ENCODE results near the gene OBSCN. TPM values are rescaled to one million over a fixed set of nuclear protein-coding genes. Genes with fewer than 3 reads are reported as not detected.

The OBSCN gene
- total and polyA plus RNA-seq, 2 donors (not counting 1 experiment from before 2014, with no cell fraction given), result 10.0 to 63.9 TPM

- Histone ChIP-seq H3K79me2 (ENCODE audit: control insufficient read depth, insufficient read depth, low read length) (peaks cover 36% of the 10 kb centered on the region), H3K27ac (ENCODE audit: low read length in 2 of 2) (peak overlapping the region; percentile 86 to 98), H3K9ac (ENCODE audit: low read length) (peak overlapping the region; percentile 69), H3K27me3 (replicated peaks in 1 of 4; ENCODE audit: control extremely low read depth in 1 of 4, control insufficient read depth in 3 of 4, insufficient read depth in 4 of 4, low read length in 3 of 4) (peaks cover 0 to 5% (median 0%) of the 10 kb centered on the region in 4 experiments), H3K4me1 (ENCODE audit: control insufficient read depth in 2 of 2, insufficient read depth in 2 of 2, low read length in 2 of 2) (peaks cover 14 to 26% of the 10 kb centered on the region in 2 donors), H3K36me3 (replicated peaks in 1 of 2; ENCODE audit: control extremely low read depth in 1 of 2, control insufficient read depth in 1 of 2, extremely low read depth in 1 of 2, insufficient read depth in 2 of 2, low read length in 1 of 2) (no peaks in the 10 kb centered on the region), H4K20me1 (ENCODE audit: control insufficient read depth, insufficient read depth, low read length, poor library complexity, severe bottlenecking) (no peaks in the 10 kb centered on the region), H2AFZ (ENCODE audit: insufficient read depth, low read depth, low read length, poor library complexity, severe bottlenecking) (peak overlapping the region; percentile 83), H3K4me2 (replicated peaks; ENCODE audit: low read depth, low read length, poor library complexity, severe bottlenecking) (peak overlapping the region; percentile 91), H3K9me3 (ENCODE audit: control extremely low read depth in 1 of 3, control insufficient read depth in 2 of 3, insufficient read depth in 1 of 3, low read length in 2 of 3) (no peaks in the 10 kb centered on the region), H3K4me3 (ENCODE audit: control extremely low read depth in 1 of 5, extremely low read depth in 1 of 5, insufficient read depth in 1 of 5, low read depth in 2 of 5, low read length in 4 of 5) (peak overlapping the region; percentile 54 to 88 (median 60))
- DNase-seq, result peak; percentile 46
- intact Hi-C loops (cut with micrococcal nuclease), result loop anchor here (1.0 to 2.0 kb wide), 6 partner anchors 10 to 242 kb away; partner anchors contain the start of genes C1orf35, GUK1, MRPL55 and TRIM11
- peak overlapping the region; percentile 97 for H3K27ac Mint-ChIP-seq
- CTCF ChIA-PET, result interaction anchor here (0.6 to 5.6 kb wide), 12 partner anchors 11 to 336 kb away, joined by 3 to 73 read pairs (median 4); partner anchors contain the start of genes GUK1 and RNF187
- H3K27me3 Mint-ChIP-seq, result peaks cover under 1% of the 10 kb centered on the region
- H3K4me1 Mint-ChIP-seq, result peaks cover 28% of the 10 kb centered on the region
- POLR2A ChIA-PET, result interaction anchor here (0.9 to 3.3 kb wide), 8 partner anchors 19 to 293 kb away, joined by 3 to 22 read pairs (median 5); partner anchors contain the start of genes ARF1, GUK1, MRPL55 and TRIM11
- WGBS (ENCODE audit: insufficient coverage), result 36% methylated on average over 11 of the region's 20 CpGs
- no peak for TF ChIP-seq CTCF (IDR thresholded peaks at IDR 0.05)
- no peak for TF ChIP-seq EZH2 (IDR thresholded peaks at IDR 0.05; ENCODE audit: borderline replicate concordance, insufficient read depth, low read depth, low read length, poor library complexity, severe bottlenecking)
- peak overlapping the region; percentile 93 for H3K4me3 Mint-ChIP-seq
- ATAC-seq (ENCODE audit: low read depth), result no peak
- H3K9me3 Mint-ChIP-seq (ENCODE audit: insufficient read depth), result no peaks in the 10 kb centered on the region
Measured at GRCh38 chr1:228164561-228165371, 43.1 kb upstream of the OBSCN start.
